HepG2 (cell line): ENCODE data around the gene PROCR. TPM values are rescaled to one million over a fixed set of nuclear protein-coding genes. Genes with fewer than 3 reads are reported as not detected.

Experiments
- ATAC-seq: fragments of 200-7000 bp; cut with Tn5 transposase; 3 replicates; pipeline ENCODE4 v1.9.1; 2020; ENCODE audit warnings: mild to moderate bottlenecking, moderate library complexity
- BruUV-seq: library from RNA; stranded (reverse); fragments of 400-500 nt; replicated peaks from 2 replicates; lab custom pipeline; 2021; lab: Mats Ljungman, UMichigan
- CTCF ChIA-PET: fragments of 300-600 bp; formaldehyde crosslinking; extraction: SDS; loops from one replicate; lab custom pipeline; 2021; ENCODE audit warnings: low total read pairs, inconsistent platforms, low intra/inter-chr PET ratio; lab: Yijun Ruan, JAX
- POLR2A ChIA-PET: fragments of 350-600 bp; sonication (Branson Sonifier 250); formaldehyde crosslinking; loops from one replicate; lab custom pipeline; 2020; ENCODE audit warnings: antibody characterized with exemption, inconsistent platforms; lab: Yijun Ruan, JAX
- DNase-seq: peaks from one replicate; pipeline ENCODE4 v3.0.0-alpha.2; 2015; ENCODE audit warnings: low spot score
- FAIRE-seq: peaks from 3 replicates; lab custom pipeline; 2011; peaks lifted over from hg19 to GRCh38; lab: Jason Lieb, UNC
- H2AFZ ChIP-seq: one replicate; pipeline ENCODE4 v1.6.1; 2011; ENCODE audit warnings: low read length, inconsistent platforms
- H3K27ac ChIP-seq: fragments of 300-600 bp; 3 replicates; pipeline ENCODE4 v1.8.0; 2011; ENCODE audit warnings: mixed run types, mild to moderate bottlenecking, mixed read lengths, low read length, inconsistent platforms; ENCODE audit not compliant: insufficient read depth; ENCODE audit errors: extremely low read length
- H3K27me3 ChIP-seq, 2 experiments: fragments of 200-600 bp in 1 of 2; 2 replicates in 1 of 2; 3 replicates in 1 of 2; pipeline versions ENCODE4 v1.6.0 to v1.8.0; 2011; ENCODE audit warnings: low read length in 2 of 2, mild to moderate bottlenecking in 2 of 2, moderate library complexity in 2 of 2, inconsistent platforms in 1 of 2; ENCODE audit not compliant: insufficient read depth in 2 of 2, control insufficient read depth in 1 of 2
- H3K36me3 ChIP-seq, 2 experiments: fragments of 200-600 bp in 1 of 2; replicated peaks in 1 of 2; 2 replicates in 1 of 2; 3 replicates in 1 of 2; pipeline versions ENCODE4 v1.5.1 to v1.8.0; 2011; ENCODE audit warnings: low read length in 2 of 2, inconsistent platforms in 1 of 2; ENCODE audit not compliant: insufficient read depth in 2 of 2, control insufficient read depth in 1 of 2
- H3K4me1 ChIP-seq: 2 replicates; pipeline ENCODE4 v1.5.1; 2012; ENCODE audit warnings: low read length, inconsistent platforms; ENCODE audit not compliant: insufficient read depth
- H3K4me2 ChIP-seq: 2 replicates; pipeline ENCODE4 v1.6.0; 2011; ENCODE audit warnings: low read depth, low read length, inconsistent platforms
- H3K4me3 ChIP-seq, 3 experiments: fragments of 200-600 bp in 1 of 3; sonication (generic), shearing (Covaris generic) in 1 of 3; replicated peaks in 1 of 3; 2 replicates each; pipeline ENCODE4 v1.5.1; 2011 to 2016; ENCODE audit warnings: low read length in 3 of 3, inconsistent platforms in 2 of 3, low read depth in 2 of 3, mild to moderate bottlenecking in 2 of 3, control low read depth in 1 of 3, mixed read lengths in 1 of 3; ENCODE audit not compliant: insufficient read depth in 1 of 3
- H3K79me2 ChIP-seq: one replicate; pipeline ENCODE4 v1.6.1; 2011; ENCODE audit warnings: low read length, inconsistent platforms; ENCODE audit not compliant: insufficient read depth
- H3K9ac ChIP-seq: 2 replicates; pipeline ENCODE4 v1.6.0; 2011; ENCODE audit warnings: mild to moderate bottlenecking, low read depth, low read length, inconsistent platforms; ENCODE audit not compliant: insufficient read depth
- H3K9me3 ChIP-seq: 2 replicates; pipeline ENCODE4 v1.5.1; 2012; ENCODE audit warnings: mild to moderate bottlenecking, low read length
- H4K20me1 ChIP-seq: 2 replicates; pipeline ENCODE4 v1.6.0; 2011; ENCODE audit warnings: inconsistent platforms, mild to moderate bottlenecking, low read length, moderate library complexity; ENCODE audit not compliant: insufficient read depth
- ARID4A ChIP-seq: sonication (generic); formaldehyde crosslinking; IDR thresholded peaks from 2 replicates; pipeline ENCODE4 v1.5.0; 2020; ENCODE audit warnings: mild to moderate bottlenecking, missing genetic modification reagents, borderline replicate concordance
- ATF3 ChIP-seq: sonication (generic); formaldehyde crosslinking; IDR thresholded peaks from 2 replicates; pipeline ENCODE4 v1.4.0; 2020; ENCODE audit warnings: missing genetic modification reagents
- CREM ChIP-seq, 2 experiments: sonication (generic) in 1 of 2; formaldehyde crosslinking in 1 of 2; IDR thresholded peaks; 2 replicates each; pipeline versions ENCODE4 v1.4.0 to v1.6.1; 2016 to 2020; ENCODE audit warnings: antibody characterized with exemption in 1 of 2, mild to moderate bottlenecking in 1 of 2, missing genetic modification reagents in 1 of 2
- FOXP1 ChIP-seq, 2 experiments: fragments of 450-650 bp in 1 of 2; IDR thresholded peaks; 2 replicates each; pipeline ENCODE4 v1.6.1; 2017 to 2018; ENCODE audit warnings: antibody characterized with exemption in 1 of 2
- HHEX ChIP-seq: IDR thresholded peaks from 2 replicates; pipeline ENCODE4 v1.6.1; 2016; ENCODE audit warnings: control low read depth
- ISL2 ChIP-seq: sonication (generic); formaldehyde crosslinking; IDR thresholded peaks from 2 replicates; pipeline ENCODE4 v1.5.0; 2020; ENCODE audit warnings: missing genetic modification reagents
- KDM5B ChIP-seq: sonication (generic); formaldehyde crosslinking; IDR thresholded peaks from 2 replicates; pipeline ENCODE4 v1.4.0; 2020; ENCODE audit warnings: missing genetic modification reagents, mild to moderate bottlenecking, borderline replicate concordance
- NBN ChIP-seq: fragments of 450-650 bp; conservative IDR thresholded peaks from 2 replicates; pipeline ENCODE4 v1.6.1; 2017
- NFE2L1 ChIP-seq: sonication (generic); formaldehyde crosslinking; IDR thresholded peaks from 2 replicates; pipeline ENCODE4 v1.4.0; 2020; ENCODE audit warnings: missing genetic modification reagents, mild to moderate bottlenecking, borderline replicate concordance
- NPAS2 ChIP-seq: sonication (generic); formaldehyde crosslinking; IDR thresholded peaks from 2 replicates; pipeline ENCODE4 v1.8.0; 2022; ENCODE audit warnings: mild to moderate bottlenecking, missing genetic modification reagents, borderline replicate concordance
- POGZ ChIP-seq: sonication (generic); formaldehyde crosslinking; IDR thresholded peaks from 2 replicates; pipeline ENCODE4 v1.4.0; 2020; ENCODE audit warnings: mild to moderate bottlenecking, missing genetic modification reagents
- SAP130 ChIP-seq: IDR thresholded peaks from 2 replicates; pipeline ENCODE4 v1.6.1; 2016; ENCODE audit warnings: low read depth
- TOPORS ChIP-seq: sonication (generic); formaldehyde crosslinking; IDR thresholded peaks from 2 replicates; pipeline ENCODE4 v1.8.0; 2023; ENCODE audit warnings: mild to moderate bottlenecking, missing genetic modification reagents
- ZNF282 ChIP-seq: fragments of 450-650 bp; IDR thresholded peaks from 2 replicates; pipeline ENCODE4 v1.6.1; 2018; ENCODE audit not compliant: partially characterized antibody
- ZNF431 ChIP-seq: sonication (generic); formaldehyde crosslinking; IDR thresholded peaks from 2 replicates; pipeline ENCODE4 v1.9.0; 2022; ENCODE audit warnings: missing genetic modification reagents, low read depth, mild to moderate bottlenecking, borderline replicate concordance
- WGBS: methylation state at CpG from one replicate; pipeline ENCODE4 v1.1.6; 2017; ENCODE audit warnings: low lambda C conversion rate; 5-methylcytosine and 5-hydroxymethylcytosine counted together
- in situ Hi-C: cut with HindIII; loops from 2 replicates; pipeline ENCODE4 v1.10.0; 2017; ENCODE audit warnings: low pct_unique_long_range_greater_than_20kb; ENCODE audit not compliant: extremely low pct_ligation_motif_present
- intact Hi-C: fragments of 100-400 bp; cut with micrococcal nuclease; formaldehyde crosslinking; loops from one replicate; pipeline ENCODE4 v1.10.0; 2022; ENCODE audit not compliant: unreplicated experiment
- polyA plus RNA-seq, 8 experiments: library from polyadenylated mRNA; depleted of rRNA in 3 of 8; stranded (reverse) in 7 of 8; unstranded in 1 of 8; fragments of >200 nt; fragmentation: Illumina TruSeq in 4 of 8; extraction: Trizol in 4 of 8; gene quantifications; 2 replicates each; pipeline versions ENCODE4 v1.2.1 to v1.2.3, GENCODE V29; 2011 to 2016; ENCODE audit warnings: low read depth in 4 of 8, missing spikeins in 1 of 8, mixed read lengths in 1 of 8; ENCODE audit not compliant: insufficient read depth in 1 of 8
- total RNA-seq, 5 experiments: library from RNA; depleted of rRNA; stranded (reverse); fragments of >200 nt; fragmentation: Illumina TruSeq; extraction: Trizol; gene quantifications; 2 replicates each; pipeline ENCODE4 v1.2.3, GENCODE V29; 2016; ENCODE audit warnings: low read depth in 1 of 5
- TF ChIP-seq, protein P1 (sequence below): sonication (generic); formaldehyde crosslinking; IDR thresholded peaks from 2 replicates; pipeline ENCODE4 v1.8.0; 2022; ENCODE audit warnings: missing genetic modification reagents, mild to moderate bottlenecking, moderate library complexity, borderline replicate concordance

Gene PROCR
- total and polyA plus RNA-seq, 2 of the 13 experiments (the other 11 are each of a cell fraction or from before 2014, with no cell fraction given) = 1.4 to 1.7 TPM

DNA sequence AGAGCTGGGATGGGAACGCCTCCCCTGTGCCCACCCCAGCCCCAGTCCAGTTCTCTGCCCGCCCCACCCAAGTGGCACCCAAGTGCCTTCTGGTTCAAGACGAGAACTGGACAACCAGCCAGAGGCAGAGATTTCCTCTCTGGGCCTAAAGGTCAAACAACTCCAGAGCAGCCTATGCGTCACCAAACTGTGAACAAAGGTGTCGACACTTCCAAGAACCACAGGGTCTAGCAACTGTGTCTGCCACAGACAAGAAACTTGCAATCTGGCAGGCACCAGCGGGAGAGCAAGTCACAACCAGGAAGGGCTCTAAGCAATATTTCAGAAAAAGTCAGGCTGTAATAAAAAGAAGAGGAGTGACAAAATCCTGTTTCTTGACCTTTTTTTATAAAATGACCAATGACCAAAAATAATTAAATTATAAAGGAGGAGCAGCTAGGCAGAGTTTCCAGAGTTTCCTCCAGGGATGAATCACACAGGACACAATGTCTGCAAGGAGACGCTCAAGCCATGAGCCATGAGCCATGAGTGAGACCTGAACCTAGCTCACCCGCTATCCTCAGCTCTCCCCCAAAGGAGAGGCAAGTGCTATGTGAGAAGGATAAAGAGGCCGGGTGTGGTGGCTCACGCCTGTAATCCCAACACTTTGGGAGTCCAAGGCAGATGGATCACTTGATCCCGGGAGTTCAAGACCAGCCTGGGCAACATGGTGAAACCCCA is 35.8 kb upstream of the PROCR start:
- ChIA-PET POLR2A (no interaction called here), CTCF (no interaction called here)
- Histone ChIP-seq H3K9ac (no peak overlapping the region), H3K79me2 (no peaks in the 10 kb centered on the region), H3K4me3 (no peak overlapping the region), H3K9me3 (no peaks in the 10 kb centered on the region), H3K36me3 (peaks cover 18 to 36% of the 10 kb centered on the region in 2 experiments), H3K4me2 (no peak overlapping the region), H2AFZ (no peak overlapping the region), H3K27me3 (no peaks in the 10 kb centered on the region), H4K20me1 (no peaks in the 10 kb centered on the region), H3K27ac (no peak overlapping the region), H3K4me1 (peaks cover 9% of the 10 kb centered on the region)
- BruUV-seq = no TSS peak
- TF ChIP-seq CREM (IDR thresholded peaks at IDR 0.05) (no peak), CREM (CRISPR knock-in tag; IDR thresholded peaks at IDR 0.05) (no peak), TOPORS (no peak), ISL2 (CRISPR knock-in tag) (no peak), KDM5B (CRISPR knock-in tag) (no peak), NPAS2 (CRISPR knock-in tag) (no peak), ARID4A (CRISPR knock-in tag) (no peak), ZNF431 (CRISPR knock-in tag) (no peak), SAP130 (CRISPR knock-in tag) (no peak), ATF3 (no peak), HHEX (no peak), NBN (no peak), ZNF282 (no peak), POGZ (CRISPR knock-in tag) (no peak), FOXP1 (IDR thresholded peaks at IDR 0.05) (no peak), FOXP1 (CRISPR knock-in tag; IDR thresholded peaks at IDR 0.05) (no peak), NFE2L1 (CRISPR knock-in tag) (no peak)
- TF ChIP-seq, protein P1, sequence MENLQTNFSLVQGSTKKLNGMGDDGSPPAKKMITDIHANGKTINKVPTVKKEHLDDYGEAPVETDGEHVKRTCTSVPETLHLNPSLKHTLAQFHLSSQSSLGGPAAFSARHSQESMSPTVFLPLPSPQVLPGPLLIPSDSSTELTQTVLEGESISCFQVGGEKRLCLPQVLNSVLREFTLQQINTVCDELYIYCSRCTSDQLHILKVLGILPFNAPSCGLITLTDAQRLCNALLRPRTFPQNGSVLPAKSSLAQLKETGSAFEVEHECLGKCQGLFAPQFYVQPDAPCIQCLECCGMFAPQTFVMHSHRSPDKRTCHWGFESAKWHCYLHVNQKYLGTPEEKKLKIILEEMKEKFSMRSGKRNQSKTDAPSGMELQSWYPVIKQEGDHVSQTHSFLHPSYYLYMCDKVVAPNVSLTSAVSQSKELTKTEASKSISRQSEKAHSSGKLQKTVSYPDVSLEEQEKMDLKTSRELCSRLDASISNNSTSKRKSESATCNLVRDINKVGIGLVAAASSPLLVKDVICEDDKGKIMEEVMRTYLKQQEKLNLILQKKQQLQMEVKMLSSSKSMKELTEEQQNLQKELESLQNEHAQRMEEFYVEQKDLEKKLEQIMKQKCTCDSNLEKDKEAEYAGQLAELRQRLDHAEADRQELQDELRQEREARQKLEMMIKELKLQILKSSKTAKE (CRISPR knock-in tag) = no peak
- DNase-seq (no peak), FAIRE-seq (no peak), ATAC-seq (no peak)
- intact Hi-C loops (no loop called here), in situ Hi-C loops (loop anchor here (25.0 kb wide), 1 partner anchor 301 kb away; the partner anchor contains the start of gene GDF5)
- WGBS = 98% methylated on average over 11 of the region's 11 CpGs
